ENCODE results near the gene SH3RF2. TPM values are rescaled to one million over a fixed set of nuclear protein-coding genes. Genes with fewer than 3 reads are reported as not detected.

The SH3RF2 gene
- total and polyA plus RNA-seq, 4 donors = 1.0 to 10.5 (median 4.9) TPM

DNA sequence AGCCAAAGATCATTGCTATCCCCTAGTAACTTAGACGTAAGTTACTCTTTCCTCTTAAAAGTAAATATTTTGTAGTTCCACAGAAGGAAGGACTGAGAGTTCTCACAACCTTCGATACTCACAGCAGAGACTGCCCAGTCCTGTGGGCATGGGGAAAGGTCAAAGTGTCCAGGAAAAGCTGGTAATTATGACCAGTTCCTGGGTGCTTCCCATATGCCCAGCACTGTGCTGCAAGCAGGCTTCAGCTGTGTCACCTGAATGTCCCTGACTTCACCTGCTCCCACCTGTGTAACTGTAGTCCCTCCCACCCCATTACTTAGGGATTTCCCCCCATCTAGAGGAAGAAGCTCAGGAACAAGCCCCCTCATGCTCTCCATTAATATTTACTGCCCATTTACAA lies 18.0 kb upstream of the SH3RF2 start:
- Histone ChIP-seq H3K36me3 (ENCODE audit: control insufficient read depth in 4 of 4, insufficient read depth in 3 of 4, low read depth in 1 of 4, low read length in 3 of 4) (no peaks in the 10 kb centered on the region), H3K4me3 (ENCODE audit: low read depth in 1 of 3, low read length in 3 of 3) (no peak overlapping the region), H3K27me3 (ENCODE audit: control insufficient read depth in 4 of 4, insufficient read depth in 4 of 4, low read length in 3 of 4) (no peaks in the 10 kb centered on the region), H3K9ac (ENCODE audit: low read depth in 1 of 2, low read length in 2 of 2) (no peak overlapping the region), H3K4me1 (ENCODE audit: control insufficient read depth in 4 of 4, insufficient read depth in 4 of 4, low read length in 3 of 4) (no peaks in the 10 kb centered on the region), H3K9me3 (ENCODE audit: control insufficient read depth in 4 of 4, low read length in 3 of 4) (no peaks in the 10 kb centered on the region), H3K27ac (ENCODE audit: low read depth in 1 of 2, low read length in 2 of 2) (no peak overlapping the region)
- TF ChIP-seq FOXA2 (IDR thresholded peaks at IDR 0.05) (no peak), HNF4A (conservative IDR thresholded peaks at IDR 0.05) (no peak), ATF3 (IDR thresholded peaks at IDR 0.05) (no peak), EGR1 (IDR thresholded peaks at IDR 0.05; ENCODE audit: low read depth in 2 of 2) (no peak), HNF4G (IDR thresholded peaks at IDR 0.05) (no peak)
- TF ChIP-seq, protein P1, sequence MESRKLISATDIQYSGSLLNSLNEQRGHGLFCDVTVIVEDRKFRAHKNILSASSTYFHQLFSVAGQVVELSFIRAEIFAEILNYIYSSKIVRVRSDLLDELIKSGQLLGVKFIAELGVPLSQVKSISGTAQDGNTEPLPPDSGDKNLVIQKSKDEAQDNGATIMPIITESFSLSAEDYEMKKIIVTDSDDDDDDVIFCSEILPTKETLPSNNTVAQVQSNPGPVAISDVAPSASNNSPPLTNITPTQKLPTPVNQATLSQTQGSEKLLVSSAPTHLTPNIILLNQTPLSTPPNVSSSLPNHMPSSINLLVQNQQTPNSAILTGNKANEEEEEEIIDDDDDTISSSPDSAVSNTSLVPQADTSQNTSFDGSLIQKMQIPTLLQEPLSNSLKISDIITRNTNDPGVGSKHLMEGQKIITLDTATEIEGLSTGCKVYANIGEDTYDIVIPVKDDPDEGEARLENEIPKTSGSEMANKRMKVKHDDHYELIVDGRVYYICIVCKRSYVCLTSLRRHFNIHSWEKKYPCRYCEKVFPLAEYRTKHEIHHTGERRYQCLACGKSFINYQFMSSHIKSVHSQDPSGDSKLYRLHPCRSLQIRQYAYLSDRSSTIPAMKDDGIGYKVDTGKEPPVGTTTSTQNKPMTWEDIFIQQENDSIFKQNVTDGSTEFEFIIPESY (IDR thresholded peaks at IDR 0.05) = no peak
- TF ChIP-seq, protein P2, sequence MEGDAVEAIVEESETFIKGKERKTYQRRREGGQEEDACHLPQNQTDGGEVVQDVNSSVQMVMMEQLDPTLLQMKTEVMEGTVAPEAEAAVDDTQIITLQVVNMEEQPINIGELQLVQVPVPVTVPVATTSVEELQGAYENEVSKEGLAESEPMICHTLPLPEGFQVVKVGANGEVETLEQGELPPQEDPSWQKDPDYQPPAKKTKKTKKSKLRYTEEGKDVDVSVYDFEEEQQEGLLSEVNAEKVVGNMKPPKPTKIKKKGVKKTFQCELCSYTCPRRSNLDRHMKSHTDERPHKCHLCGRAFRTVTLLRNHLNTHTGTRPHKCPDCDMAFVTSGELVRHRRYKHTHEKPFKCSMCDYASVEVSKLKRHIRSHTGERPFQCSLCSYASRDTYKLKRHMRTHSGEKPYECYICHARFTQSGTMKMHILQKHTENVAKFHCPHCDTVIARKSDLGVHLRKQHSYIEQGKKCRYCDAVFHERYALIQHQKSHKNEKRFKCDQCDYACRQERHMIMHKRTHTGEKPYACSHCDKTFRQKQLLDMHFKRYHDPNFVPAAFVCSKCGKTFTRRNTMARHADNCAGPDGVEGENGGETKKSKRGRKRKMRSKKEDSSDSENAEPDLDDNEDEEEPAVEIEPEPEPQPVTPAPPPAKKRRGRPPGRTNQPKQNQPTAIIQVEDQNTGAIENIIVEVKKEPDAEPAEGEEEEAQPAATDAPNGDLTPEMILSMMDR (IDR thresholded peaks at IDR 0.05; ENCODE audit: low read depth, low read length, missing input control) = no peak
- DNase-seq (ENCODE audit: low spot score) = no peak
- 59% methylated on average over 2 of the region's 2 CpGs for WGBS

DNA sequence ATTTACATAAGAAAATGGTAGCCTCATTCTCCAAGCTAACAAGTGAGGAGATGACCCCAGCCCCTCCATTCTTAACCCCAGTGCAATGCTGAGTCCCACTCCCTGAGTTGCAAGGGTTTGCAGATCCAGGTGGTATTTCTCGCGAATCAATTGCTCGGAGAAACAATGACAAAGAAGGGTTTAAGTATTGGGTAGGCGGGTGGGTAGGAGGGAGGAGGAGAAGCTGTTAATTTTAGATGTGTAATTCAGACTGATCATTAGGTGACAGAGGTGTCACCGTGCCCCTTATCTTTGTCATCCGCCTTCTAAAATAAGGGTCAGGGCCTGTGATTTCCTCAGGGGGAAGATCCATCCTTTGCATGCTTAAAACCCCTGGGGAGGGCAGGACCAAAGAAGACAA lies 17.0 kb upstream of the SH3RF2 start:
- no peak overlapping the region for H3K27ac ChIP-seq (ENCODE audit: low read depth in 1 of 2, low read length in 2 of 2)
- DNase-seq (ENCODE audit: low spot score) = no peak
- no peaks in the 10 kb centered on the region for H3K36me3 ChIP-seq (ENCODE audit: control insufficient read depth in 4 of 4, insufficient read depth in 3 of 4, low read depth in 1 of 4, low read length in 3 of 4)
- H3K4me3 ChIP-seq (ENCODE audit: low read depth in 1 of 3, low read length in 3 of 3) = no peak overlapping the region
- H3K9ac ChIP-seq (ENCODE audit: low read depth in 1 of 2, low read length in 2 of 2) = no peak overlapping the region
- H3K27me3 ChIP-seq (ENCODE audit: control insufficient read depth in 4 of 4, insufficient read depth in 4 of 4, low read length in 3 of 4) = no peaks in the 10 kb centered on the region
- 88% methylated on average over 6 of the region's 6 CpGs for WGBS
- H3K9me3 ChIP-seq (ENCODE audit: control insufficient read depth in 4 of 4, low read length in 3 of 4) = no peaks in the 10 kb centered on the region
- TF ChIP-seq YY1 (IDR thresholded peaks at IDR 0.05) (no peak), ATF3 (IDR thresholded peaks at IDR 0.05) (no peak), RAD21 (IDR thresholded peaks at IDR 0.05) (no peak), EGR1 (IDR thresholded peaks at IDR 0.05; ENCODE audit: low read depth in 2 of 2) (no peak), HNF4A (conservative IDR thresholded peaks at IDR 0.05) (no peak), GABPA (IDR thresholded peaks at IDR 0.05 in 1 of 2, conservative IDR thresholded peaks at IDR 0.05 in 1 of 2) (no peak), TAF1 (conservative IDR thresholded peaks at IDR 0.05) (no peak), SP1 (IDR thresholded peaks at IDR 0.05) (no peak), NR2F2 (IDR thresholded peaks at IDR 0.05) (no peak), JUND (IDR thresholded peaks at IDR 0.05) (no peak), HNF4G (IDR thresholded peaks at IDR 0.05) (no peak), FOXA2 (IDR thresholded peaks at IDR 0.05) (no peak)
- TF ChIP-seq, protein P2 (IDR thresholded peaks at IDR 0.05; ENCODE audit: low read depth, low read length, missing input control) = no peak
- TF ChIP-seq, protein P1 (IDR thresholded peaks at IDR 0.05) = no peak
- TF ChIP-seq, protein P3, sequence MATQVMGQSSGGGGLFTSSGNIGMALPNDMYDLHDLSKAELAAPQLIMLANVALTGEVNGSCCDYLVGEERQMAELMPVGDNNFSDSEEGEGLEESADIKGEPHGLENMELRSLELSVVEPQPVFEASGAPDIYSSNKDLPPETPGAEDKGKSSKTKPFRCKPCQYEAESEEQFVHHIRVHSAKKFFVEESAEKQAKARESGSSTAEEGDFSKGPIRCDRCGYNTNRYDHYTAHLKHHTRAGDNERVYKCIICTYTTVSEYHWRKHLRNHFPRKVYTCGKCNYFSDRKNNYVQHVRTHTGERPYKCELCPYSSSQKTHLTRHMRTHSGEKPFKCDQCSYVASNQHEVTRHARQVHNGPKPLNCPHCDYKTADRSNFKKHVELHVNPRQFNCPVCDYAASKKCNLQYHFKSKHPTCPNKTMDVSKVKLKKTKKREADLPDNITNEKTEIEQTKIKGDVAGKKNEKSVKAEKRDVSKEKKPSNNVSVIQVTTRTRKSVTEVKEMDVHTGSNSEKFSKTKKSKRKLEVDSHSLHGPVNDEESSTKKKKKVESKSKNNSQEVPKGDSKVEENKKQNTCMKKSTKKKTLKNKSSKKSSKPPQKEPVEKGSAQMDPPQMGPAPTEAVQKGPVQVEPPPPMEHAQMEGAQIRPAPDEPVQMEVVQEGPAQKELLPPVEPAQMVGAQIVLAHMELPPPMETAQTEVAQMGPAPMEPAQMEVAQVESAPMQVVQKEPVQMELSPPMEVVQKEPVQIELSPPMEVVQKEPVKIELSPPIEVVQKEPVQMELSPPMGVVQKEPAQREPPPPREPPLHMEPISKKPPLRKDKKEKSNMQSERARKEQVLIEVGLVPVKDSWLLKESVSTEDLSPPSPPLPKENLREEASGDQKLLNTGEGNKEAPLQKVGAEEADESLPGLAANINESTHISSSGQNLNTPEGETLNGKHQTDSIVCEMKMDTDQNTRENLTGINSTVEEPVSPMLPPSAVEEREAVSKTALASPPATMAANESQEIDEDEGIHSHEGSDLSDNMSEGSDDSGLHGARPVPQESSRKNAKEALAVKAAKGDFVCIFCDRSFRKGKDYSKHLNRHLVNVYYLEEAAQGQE (IDR thresholded peaks at IDR 0.05) = no peak
- TF ChIP-seq, protein P4, sequence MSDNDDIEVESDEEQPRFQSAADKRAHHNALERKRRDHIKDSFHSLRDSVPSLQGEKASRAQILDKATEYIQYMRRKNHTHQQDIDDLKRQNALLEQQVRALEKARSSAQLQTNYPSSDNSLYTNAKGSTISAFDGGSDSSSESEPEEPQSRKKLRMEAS (IDR thresholded peaks at IDR 0.05) = no peak
- no peaks in the 10 kb centered on the region for H3K4me1 ChIP-seq (ENCODE audit: control insufficient read depth in 4 of 4, insufficient read depth in 4 of 4, low read length in 3 of 4)

All from liver (tissue), 9 donors.